BE2C (cell line): ENCODE results near the gene PLK3.

Experiments used
- DNase-seq: peaks from one replicate; pipeline ENCODE4 v3.0.0-alpha.2; 2020
- H3K27me3 ChIP-seq: fragments of 250-450 bp; sonication (Bioruptor Pico); 2 replicates; pipeline ENCODE4 v1.5.1; 2020; ENCODE audit warnings: mild to moderate bottlenecking
- H3K36me3 ChIP-seq: fragments of 250-450 bp; sonication (Bioruptor Pico); 2 replicates; pipeline ENCODE4 v1.5.1; 2020; ENCODE audit warnings: mild to moderate bottlenecking
- H3K4me1 ChIP-seq: fragments of 250-450 bp; sonication (Bioruptor Pico); 2 replicates; pipeline ENCODE4 v1.5.1; 2020
- H3K4me3 ChIP-seq: 2 replicates; pipeline ENCODE4 v1.5.1; 2011; ENCODE audit warnings: low read depth, low read length
- H3K9me3 ChIP-seq: fragments of 250-450 bp; sonication (Bioruptor Pico); 2 replicates; pipeline ENCODE4 v1.5.1; 2020
- TF ChIP-seq, protein P1 (sequence below): IDR thresholded peaks from 2 replicates; pipeline ENCODE4 v1.5.1; 2012; ENCODE audit warnings: mild to moderate bottlenecking, low read depth, low read length

PLK3 gene

DNA sequence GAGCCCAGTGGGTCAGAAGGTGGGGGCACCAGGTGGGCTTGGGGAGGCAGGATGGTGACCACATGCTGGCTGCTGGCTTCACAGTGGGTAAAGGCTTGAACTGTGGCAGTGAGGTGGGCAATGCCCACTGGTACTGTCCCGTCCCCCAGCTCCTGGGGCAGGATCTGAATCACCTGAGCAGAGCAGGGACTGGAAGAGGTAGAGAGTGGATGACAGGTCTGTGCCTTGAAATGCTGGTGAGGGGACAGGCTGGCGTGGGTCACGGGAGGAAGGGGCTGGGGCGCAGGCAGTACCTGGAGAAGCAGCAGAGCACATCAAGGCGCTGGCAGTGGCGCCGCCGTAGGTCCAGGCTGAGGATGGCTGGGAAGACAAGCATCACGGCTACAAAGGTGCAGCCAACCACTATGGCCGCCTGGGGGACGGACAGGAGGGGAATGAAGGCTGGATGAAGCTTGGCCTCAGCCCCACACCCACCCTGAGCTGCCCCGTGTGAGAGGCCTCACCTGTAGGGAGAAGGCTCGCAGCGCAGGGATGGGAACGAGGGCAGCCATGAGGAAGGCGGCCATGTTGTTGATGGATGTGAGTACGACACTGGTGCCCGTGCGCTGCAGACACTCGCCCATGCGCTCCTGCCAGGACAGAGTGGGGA, 27.9 kb downstream of the PLK3 start:
- no peaks in the 10 kb centered on the region for H3K9me3 ChIP-seq
- TF ChIP-seq, protein P1, sequence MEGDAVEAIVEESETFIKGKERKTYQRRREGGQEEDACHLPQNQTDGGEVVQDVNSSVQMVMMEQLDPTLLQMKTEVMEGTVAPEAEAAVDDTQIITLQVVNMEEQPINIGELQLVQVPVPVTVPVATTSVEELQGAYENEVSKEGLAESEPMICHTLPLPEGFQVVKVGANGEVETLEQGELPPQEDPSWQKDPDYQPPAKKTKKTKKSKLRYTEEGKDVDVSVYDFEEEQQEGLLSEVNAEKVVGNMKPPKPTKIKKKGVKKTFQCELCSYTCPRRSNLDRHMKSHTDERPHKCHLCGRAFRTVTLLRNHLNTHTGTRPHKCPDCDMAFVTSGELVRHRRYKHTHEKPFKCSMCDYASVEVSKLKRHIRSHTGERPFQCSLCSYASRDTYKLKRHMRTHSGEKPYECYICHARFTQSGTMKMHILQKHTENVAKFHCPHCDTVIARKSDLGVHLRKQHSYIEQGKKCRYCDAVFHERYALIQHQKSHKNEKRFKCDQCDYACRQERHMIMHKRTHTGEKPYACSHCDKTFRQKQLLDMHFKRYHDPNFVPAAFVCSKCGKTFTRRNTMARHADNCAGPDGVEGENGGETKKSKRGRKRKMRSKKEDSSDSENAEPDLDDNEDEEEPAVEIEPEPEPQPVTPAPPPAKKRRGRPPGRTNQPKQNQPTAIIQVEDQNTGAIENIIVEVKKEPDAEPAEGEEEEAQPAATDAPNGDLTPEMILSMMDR: no peak
- no peaks in the 10 kb centered on the region for H3K36me3 ChIP-seq
- H3K4me3 ChIP-seq: no peak overlapping the region
- no peaks in the 10 kb centered on the region for H3K27me3 ChIP-seq
- no peak for DNase-seq
- H3K4me1 ChIP-seq: no peaks in the 10 kb centered on the region

DNA sequence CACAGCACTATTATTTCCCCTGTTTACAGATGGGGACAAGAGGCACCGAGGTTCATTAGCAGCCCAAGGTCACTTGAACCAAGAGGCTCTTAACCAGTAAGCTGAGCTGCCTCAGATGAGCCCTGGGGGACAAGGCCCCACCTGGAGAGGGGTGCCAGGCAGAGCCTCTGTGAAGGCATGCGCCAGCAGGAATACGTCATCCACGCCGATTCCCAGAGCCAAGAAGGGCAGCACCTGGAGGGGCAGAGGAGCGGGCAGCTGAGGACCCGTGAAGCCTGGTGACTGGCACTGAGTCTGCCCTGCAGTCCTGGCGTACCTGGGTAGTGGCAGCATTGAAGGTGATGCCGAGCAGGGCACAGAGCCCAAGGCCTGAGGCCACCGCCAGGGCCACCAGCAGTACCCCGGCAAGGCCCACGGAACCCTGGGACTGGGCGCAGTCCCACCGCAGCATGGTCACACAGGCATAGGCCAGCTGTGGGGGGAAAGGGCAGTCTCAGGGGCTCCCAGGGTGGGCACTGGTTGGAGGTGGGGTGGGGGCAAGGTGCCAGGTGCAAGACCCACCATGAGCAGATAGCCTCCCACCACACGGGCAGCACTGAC, 28.8 kb downstream of the PLK3 start:
- DNase-seq: no peak
- H3K9me3 ChIP-seq: no peaks in the 10 kb centered on the region
- no peaks in the 10 kb centered on the region for H3K4me1 ChIP-seq
- no peaks in the 10 kb centered on the region for H3K36me3 ChIP-seq
- no peaks in the 10 kb centered on the region for H3K27me3 ChIP-seq
- no peak overlapping the region for H3K4me3 ChIP-seq
- TF ChIP-seq, protein P1: no peak

DNA sequence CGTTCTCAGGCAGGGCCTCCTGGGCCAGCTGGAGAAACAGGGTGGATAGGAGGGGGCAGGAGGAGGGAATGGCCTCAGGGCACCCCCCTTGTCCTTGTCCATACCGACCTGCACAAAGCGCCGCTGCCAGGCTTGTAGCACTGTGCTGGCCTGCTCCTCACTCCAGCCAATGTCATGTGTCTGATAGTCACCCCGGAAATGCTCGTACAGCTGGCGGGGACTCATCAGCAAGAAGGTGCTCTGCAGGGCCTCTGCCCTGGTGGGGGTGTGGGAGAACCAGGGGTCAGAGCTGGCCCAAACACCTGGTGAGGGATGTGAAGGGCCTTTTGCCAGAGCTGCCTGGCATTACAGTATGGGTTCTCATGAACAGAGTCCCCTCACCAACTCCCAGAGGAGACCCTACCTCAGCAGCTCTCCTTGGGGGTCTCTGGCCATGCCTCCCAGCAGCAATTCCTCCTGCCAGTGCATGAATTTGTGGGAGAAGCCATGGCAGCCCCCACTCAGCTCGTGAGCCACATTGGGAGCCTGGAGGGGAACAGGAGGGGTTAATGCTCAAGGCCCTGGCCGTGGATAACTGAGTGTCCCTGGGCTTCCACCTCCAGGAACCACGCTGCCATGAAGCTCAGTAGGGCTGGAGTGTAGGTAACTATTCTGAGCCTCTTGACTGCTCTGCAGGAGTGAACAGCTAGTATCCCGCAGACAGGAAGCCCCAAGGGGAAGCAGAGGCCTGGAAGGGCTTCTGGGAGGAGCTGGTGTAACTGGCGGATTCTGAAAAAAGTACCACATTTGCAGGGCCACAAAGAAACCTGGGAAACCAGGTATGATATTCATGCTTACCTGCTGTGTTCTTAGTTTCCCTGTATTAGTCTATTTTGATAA, 29.6 kb downstream of the PLK3 start:
- no peaks in the 10 kb centered on the region for H3K9me3 ChIP-seq
- H3K4me1 ChIP-seq: no peaks in the 10 kb centered on the region
- H3K36me3 ChIP-seq: no peaks in the 10 kb centered on the region
- DNase-seq: no peak
- TF ChIP-seq, protein P1: no peak
- no peak overlapping the region for H3K4me3 ChIP-seq
- no peaks in the 10 kb centered on the region for H3K27me3 ChIP-seq

DNA sequence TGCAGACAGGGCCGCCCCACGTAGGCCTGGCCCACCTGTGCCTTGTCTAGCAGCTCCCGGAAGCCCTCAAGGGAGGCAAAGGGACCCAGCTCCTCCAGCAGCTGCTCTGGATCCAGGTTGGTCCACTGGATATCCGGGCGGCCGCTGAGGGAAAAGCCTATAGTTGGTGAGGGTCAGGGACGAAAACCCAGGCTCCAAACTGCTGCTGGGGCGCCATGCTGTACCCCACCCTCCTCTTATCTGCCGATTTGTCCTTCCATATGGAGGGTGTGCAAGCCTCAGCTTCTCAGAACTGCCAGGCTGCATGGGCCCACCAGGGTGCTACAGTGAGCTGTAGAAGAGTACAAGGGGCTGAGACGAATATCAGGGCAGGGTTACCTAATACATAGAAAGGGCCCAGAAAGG, 30.7 kb downstream of the PLK3 start:
- Histone ChIP-seq H3K4me1 (no peaks in the 10 kb centered on the region), H3K9me3 (no peaks in the 10 kb centered on the region), H3K27me3 (no peaks in the 10 kb centered on the region), H3K4me3 (no peak overlapping the region), H3K36me3 (no peaks in the 10 kb centered on the region)
- DNase-seq: no peak
- TF ChIP-seq, protein P1: no peak

DNA sequence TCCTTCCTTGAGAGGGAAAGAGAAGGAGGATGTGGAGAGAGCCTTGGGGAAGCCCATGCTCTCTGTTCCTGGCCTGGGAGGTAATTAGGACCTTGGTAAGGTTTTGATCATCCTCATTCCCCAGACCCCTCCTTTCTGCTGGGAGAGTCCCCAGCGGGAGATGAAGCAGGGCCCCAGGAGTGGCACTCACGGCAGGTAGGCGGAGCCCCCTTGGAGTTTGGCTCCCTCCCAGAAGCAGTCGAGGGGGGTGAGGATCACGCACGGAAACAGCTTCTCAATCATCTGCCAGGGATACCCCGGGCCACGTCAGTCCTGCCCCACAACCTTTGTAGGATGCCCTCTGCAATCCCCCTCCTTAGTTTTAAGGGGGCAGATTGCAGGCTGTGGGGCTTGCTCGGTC, 31.3 kb downstream of the PLK3 start:
- H3K36me3 ChIP-seq: no peaks in the 10 kb centered on the region
- TF ChIP-seq, protein P1: no peak
- no peaks in the 10 kb centered on the region for H3K4me1 ChIP-seq
- no peaks in the 10 kb centered on the region for H3K9me3 ChIP-seq
- no peak for DNase-seq
- no peak overlapping the region for H3K4me3 ChIP-seq
- no peaks in the 10 kb centered on the region for H3K27me3 ChIP-seq
